ENCODE data around the gene CNGB1. TPM values are rescaled to one million over a fixed set of nuclear protein-coding genes. Genes with fewer than 3 reads are reported as not detected.
"Not testable (repeated sequence)": the region's sequence is repeated elsewhere in the genome, so short reads cannot be mapped to it uniquely, and the experiment has no call there.

The CNGB1 gene
- total RNA-seq, 1 experiment from 2014 or later, result not detected

DNA sequence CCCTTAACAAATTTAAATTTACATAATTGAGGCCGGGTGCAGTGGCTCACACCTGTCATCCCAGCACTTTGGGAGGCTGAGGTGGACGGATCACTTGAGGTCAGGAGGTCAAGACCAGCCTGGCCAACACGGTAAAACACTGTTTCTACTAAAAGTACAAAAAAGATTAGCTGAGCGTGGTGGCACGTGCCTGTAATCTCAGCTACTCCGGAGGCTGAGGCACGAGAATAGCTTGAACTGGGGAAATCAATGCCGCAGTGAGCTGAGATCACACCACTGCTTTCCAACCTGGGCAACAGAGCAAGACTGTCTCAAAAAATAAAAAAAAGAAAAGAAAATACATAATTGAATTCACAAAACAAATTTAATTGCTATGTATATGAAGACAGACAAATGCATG is 112.3 kb downstream of the CNGB1 start:
- BruUV-seq (replicated peaks), result no TSS peak
- Mint-ChIP-seq H3K27ac (ENCODE audit: unreplicated experiment) (no peak overlapping the region), H3K9me3 (ENCODE audit: unreplicated experiment) (no peaks in the 10 kb centered on the region), H3K36me3 (ENCODE audit: insufficient read depth, unreplicated experiment) (peaks cover 13% of the 10 kb centered on the region), H3K4me3 (ENCODE audit: unreplicated experiment) (no peak overlapping the region), H3K27me3 (ENCODE audit: insufficient read depth, unreplicated experiment) (no peaks in the 10 kb centered on the region), H3K4me1 (ENCODE audit: low read depth, unreplicated experiment) (peaks cover 20% of the 10 kb centered on the region)
- intact Hi-C loops (cut with micrococcal nuclease; ENCODE audit: unreplicated experiment), result loop anchor here (2.0 kb wide), 1 partner anchor 18 kb away; no protein-coding TSS in a partner anchor
- DNase-seq, result no peak
- Histone ChIP-seq H3K9me3 (no peaks in the 10 kb centered on the region), H3K27me3 (replicated peaks; ENCODE audit: control insufficient read depth, insufficient read depth, low read length) (no peaks in the 10 kb centered on the region), H3K4me1 (peaks cover 29% of the 10 kb centered on the region), H3K36me3 (ENCODE audit: control insufficient read depth, insufficient read depth, low read length) (no peaks in the 10 kb centered on the region), H3K4me3 (ENCODE audit: low read depth, low read length) (no peak overlapping the region)
- CTCF ChIA-PET, result interaction anchor here (1.0 to 1.6 kb wide), 8 partner anchors 37 to 143 kb away, joined by 4 to 9 read pairs (median 6); partner anchors contain the start of genes KIFC3 and USB1
- POLR2A ChIA-PET, result no interaction called here
- TF ChIP-seq, protein P1, sequence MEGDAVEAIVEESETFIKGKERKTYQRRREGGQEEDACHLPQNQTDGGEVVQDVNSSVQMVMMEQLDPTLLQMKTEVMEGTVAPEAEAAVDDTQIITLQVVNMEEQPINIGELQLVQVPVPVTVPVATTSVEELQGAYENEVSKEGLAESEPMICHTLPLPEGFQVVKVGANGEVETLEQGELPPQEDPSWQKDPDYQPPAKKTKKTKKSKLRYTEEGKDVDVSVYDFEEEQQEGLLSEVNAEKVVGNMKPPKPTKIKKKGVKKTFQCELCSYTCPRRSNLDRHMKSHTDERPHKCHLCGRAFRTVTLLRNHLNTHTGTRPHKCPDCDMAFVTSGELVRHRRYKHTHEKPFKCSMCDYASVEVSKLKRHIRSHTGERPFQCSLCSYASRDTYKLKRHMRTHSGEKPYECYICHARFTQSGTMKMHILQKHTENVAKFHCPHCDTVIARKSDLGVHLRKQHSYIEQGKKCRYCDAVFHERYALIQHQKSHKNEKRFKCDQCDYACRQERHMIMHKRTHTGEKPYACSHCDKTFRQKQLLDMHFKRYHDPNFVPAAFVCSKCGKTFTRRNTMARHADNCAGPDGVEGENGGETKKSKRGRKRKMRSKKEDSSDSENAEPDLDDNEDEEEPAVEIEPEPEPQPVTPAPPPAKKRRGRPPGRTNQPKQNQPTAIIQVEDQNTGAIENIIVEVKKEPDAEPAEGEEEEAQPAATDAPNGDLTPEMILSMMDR (IDR thresholded peaks at IDR 0.05; ENCODE audit: insufficient read depth in 1 of 2, low read depth in 1 of 2, low read length in 1 of 2, severe bottlenecking in 1 of 2, unreplicated experiment in 1 of 2), result no peak

DNA sequence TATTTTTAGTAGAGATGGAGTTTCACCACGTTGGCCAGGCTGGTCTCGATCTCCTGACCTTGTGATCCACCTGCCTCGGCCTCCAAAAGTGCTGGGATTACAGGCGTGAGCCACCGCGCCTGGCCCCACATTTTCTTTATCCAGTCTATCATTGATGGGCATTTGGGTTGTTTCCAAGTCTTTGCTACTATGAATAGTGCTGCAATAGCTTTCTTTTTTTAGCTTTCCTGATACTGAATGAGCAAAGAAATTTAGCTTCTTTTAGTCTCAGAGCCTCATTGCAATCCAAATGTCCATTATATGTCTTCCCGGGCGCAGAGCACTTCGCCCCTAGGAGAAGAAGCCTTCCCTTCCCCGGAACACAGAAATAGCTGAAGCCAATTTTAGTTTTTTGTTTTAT is 112.9 kb downstream of the CNGB1 start:
- H3K4me3 Mint-ChIP-seq (ENCODE audit: unreplicated experiment); H3K4me3 ChIP-seq (ENCODE audit: low read depth, low read length); H3K36me3 ChIP-seq (ENCODE audit: control insufficient read depth, insufficient read depth, low read length); H3K9me3 ChIP-seq; H3K27me3 Mint-ChIP-seq (ENCODE audit: insufficient read depth, unreplicated experiment); CTCF ChIA-PET; H3K27me3 ChIP-seq (replicated peaks; ENCODE audit: control insufficient read depth, insufficient read depth, low read length); BruUV-seq (replicated peaks); DNase-seq; POLR2A ChIA-PET; H3K27ac Mint-ChIP-seq (ENCODE audit: unreplicated experiment); H3K9me3 Mint-ChIP-seq (ENCODE audit: unreplicated experiment): not testable (repeated sequence)
- peaks cover 24% of the 10 kb centered on the region for H3K4me1 ChIP-seq
- intact Hi-C loops (cut with micrococcal nuclease; ENCODE audit: unreplicated experiment), result loop anchor here (2.0 kb wide), 1 partner anchor 17 kb away; no protein-coding TSS in a partner anchor
- Mint-ChIP-seq H3K4me1 (ENCODE audit: low read depth, unreplicated experiment) (peaks cover 14% of the 10 kb centered on the region), H3K36me3 (ENCODE audit: insufficient read depth, unreplicated experiment) (peaks cover 12% of the 10 kb centered on the region)

DNA sequence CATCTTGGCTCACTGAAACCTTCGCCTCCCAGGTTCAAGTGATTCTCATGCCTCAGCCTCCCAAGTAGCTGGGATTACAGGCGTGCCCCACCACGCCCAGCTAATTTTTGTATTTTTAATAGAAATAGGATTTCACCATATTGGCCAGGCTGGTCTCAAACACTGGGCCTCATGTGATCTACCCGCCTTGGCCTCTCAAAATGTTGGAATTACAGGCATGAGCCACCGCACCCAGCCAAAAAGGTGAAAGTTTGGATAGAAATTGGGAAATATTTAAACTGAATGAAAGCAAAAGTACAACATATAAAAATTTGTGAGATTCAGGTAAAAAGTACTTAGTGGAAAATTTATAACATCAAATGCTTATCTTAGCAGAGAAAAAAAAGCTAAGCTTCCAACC is 115.7 kb downstream of the CNGB1 start:
- DNase-seq, result no peak
- H3K4me3 ChIP-seq (ENCODE audit: low read depth, low read length), result no peak overlapping the region
- H3K36me3 Mint-ChIP-seq (ENCODE audit: insufficient read depth, unreplicated experiment), result peaks cover 5% of the 10 kb centered on the region
- H3K36me3 ChIP-seq (ENCODE audit: control insufficient read depth, insufficient read depth, low read length), result no peaks in the 10 kb centered on the region
- TF ChIP-seq, protein P1 (IDR thresholded peaks at IDR 0.05; ENCODE audit: insufficient read depth in 1 of 2, low read depth in 1 of 2, low read length in 1 of 2, severe bottlenecking in 1 of 2, unreplicated experiment in 1 of 2), result no peak
- H3K27me3 ChIP-seq (replicated peaks; ENCODE audit: control insufficient read depth, insufficient read depth, low read length), result no peaks in the 10 kb centered on the region
- no peak overlapping the region for H3K27ac Mint-ChIP-seq (ENCODE audit: unreplicated experiment)
- POLR2A ChIA-PET, result no interaction called here
- no peaks in the 10 kb centered on the region for H3K9me3 ChIP-seq
- intact Hi-C loops (cut with micrococcal nuclease; ENCODE audit: unreplicated experiment), result no loop called here
- no peaks in the 10 kb centered on the region for H3K27me3 Mint-ChIP-seq (ENCODE audit: insufficient read depth, unreplicated experiment)
- peaks cover 8% of the 10 kb centered on the region for H3K4me1 ChIP-seq
- H3K4me3 Mint-ChIP-seq (ENCODE audit: unreplicated experiment), result no peak overlapping the region
- no peaks in the 10 kb centered on the region for H3K9me3 Mint-ChIP-seq (ENCODE audit: unreplicated experiment)
- CTCF ChIA-PET, result no interaction called here
- no TSS peak for BruUV-seq (replicated peaks)
- peaks cover 6% of the 10 kb centered on the region for H3K4me1 Mint-ChIP-seq (ENCODE audit: low read depth, unreplicated experiment)

DNA sequence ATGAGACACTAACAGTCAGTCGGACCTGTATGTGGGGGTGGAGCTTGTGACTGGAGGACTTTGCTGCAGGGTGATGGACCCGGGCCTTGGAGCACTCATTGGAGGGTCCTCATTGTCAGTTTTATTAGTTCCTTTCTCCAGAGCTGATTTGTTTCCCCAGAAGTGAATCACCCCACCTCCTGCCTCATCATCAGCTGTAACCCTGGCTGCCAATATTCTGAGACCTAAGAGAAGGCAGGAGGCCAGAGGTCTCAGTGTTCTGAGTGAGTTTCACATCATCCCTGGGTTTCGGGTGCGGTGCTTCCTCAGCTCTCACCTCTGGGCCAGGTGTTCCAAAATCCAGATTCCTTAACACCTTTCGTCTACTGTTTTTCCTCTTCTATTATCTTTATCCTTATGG is 118.7 kb downstream of the CNGB1 start:
- Histone ChIP-seq H3K9me3 (no peaks in the 10 kb centered on the region), H3K4me1 (no peaks in the 10 kb centered on the region), H3K4me3 (ENCODE audit: low read depth, low read length) (no peak overlapping the region), H3K27me3 (replicated peaks; ENCODE audit: control insufficient read depth, insufficient read depth, low read length) (no peaks in the 10 kb centered on the region), H3K36me3 (ENCODE audit: control insufficient read depth, insufficient read depth, low read length) (no peaks in the 10 kb centered on the region)
- Mint-ChIP-seq H3K27ac (ENCODE audit: unreplicated experiment) (no peak overlapping the region), H3K4me3 (ENCODE audit: unreplicated experiment) (no peak overlapping the region), H3K36me3 (ENCODE audit: insufficient read depth, unreplicated experiment) (no peaks in the 10 kb centered on the region), H3K9me3 (ENCODE audit: unreplicated experiment) (no peaks in the 10 kb centered on the region), H3K4me1 (ENCODE audit: low read depth, unreplicated experiment) (no peaks in the 10 kb centered on the region), H3K27me3 (ENCODE audit: insufficient read depth, unreplicated experiment) (no peaks in the 10 kb centered on the region)
- POLR2A ChIA-PET, result no interaction called here
- no peak for DNase-seq
- TF ChIP-seq, protein P1 (IDR thresholded peaks at IDR 0.05; ENCODE audit: insufficient read depth in 1 of 2, low read depth in 1 of 2, low read length in 1 of 2, severe bottlenecking in 1 of 2, unreplicated experiment in 1 of 2), result no peak
- intact Hi-C loops (cut with micrococcal nuclease; ENCODE audit: unreplicated experiment), result no loop called here
- CTCF ChIA-PET, result interaction anchor here (1.2 kb wide), 1 partner anchor 57 kb away, joined by 3 read pairs; no protein-coding TSS in a partner anchor
- BruUV-seq (replicated peaks), result no TSS peak

All from Caco-2 (cell line).